GM21360 (cell line): ENCODE data around the gene PIH1D1.
"Not testable (repeated sequence)": the region's sequence is repeated elsewhere in the genome, so short reads cannot be mapped to it uniquely, and the experiment has no call there.

Experiments used
- ATAC-seq: cut with Tn5 transposase; IDR thresholded peaks from one replicate; pipeline ENCODE4 v1.9.1; 2021; ENCODE audit warnings: mild to moderate bottlenecking, moderate library complexity; ENCODE audit not compliant: unreplicated experiment

PIH1D1 gene

DNA sequence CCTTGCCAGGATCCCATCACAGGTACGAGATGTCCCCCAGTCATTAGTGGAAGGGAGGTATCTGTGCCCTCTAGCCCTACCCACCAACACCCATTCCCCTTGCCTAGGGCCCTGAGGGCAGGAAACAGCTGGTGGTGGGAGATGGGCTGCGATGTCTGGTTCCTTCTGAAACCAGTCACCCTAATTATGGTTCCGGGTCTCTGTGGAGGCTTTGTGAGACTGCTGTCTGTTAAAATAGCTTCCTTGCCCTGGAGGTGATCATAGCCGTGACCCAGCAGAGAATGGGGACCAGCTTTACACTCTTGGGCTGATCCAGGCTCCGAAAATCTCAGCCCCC is 6.9 kb upstream of the PIH1D1 start:
- ATAC-seq: no peak

DNA sequence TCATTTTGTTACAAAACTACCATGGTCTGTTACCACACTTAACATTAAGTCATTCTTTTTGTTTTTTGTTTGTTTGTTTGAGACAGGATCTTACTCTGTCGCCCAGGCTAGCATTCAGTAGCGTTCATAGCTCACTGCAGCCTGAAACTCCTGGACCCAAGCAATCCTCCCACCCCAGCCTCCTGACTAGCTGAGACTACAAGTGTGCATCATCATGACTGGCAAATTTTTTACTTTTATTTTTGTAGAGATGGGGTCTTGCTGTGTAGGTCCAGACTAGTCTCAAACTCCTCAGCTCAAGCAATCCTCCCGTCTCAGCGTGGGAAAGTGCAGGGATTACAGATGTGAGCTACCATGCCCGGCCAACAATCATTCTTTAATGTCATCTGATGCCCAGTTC is 4.7 kb upstream of the PIH1D1 start:
- no peak for ATAC-seq

DNA sequence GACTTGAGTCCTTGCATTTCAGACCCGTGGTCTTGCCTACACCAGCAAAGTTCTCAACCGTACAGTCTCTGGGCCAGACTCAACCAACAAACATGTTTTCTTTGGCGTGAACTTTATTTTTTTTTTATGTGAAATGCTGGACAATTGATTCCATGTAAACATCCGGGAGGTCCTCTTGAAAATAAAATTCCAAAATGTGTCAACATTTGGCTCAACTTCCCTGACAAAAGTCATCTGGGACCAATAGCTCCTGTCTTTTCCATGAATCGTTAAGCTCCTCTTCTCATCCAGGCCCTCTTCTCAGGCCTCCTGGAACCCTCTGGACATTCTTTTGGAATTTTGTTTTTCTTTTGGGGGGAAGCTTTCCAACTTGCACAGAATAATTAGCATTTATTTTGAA is 4.2 kb upstream of the PIH1D1 start:
- no peak for ATAC-seq

DNA sequence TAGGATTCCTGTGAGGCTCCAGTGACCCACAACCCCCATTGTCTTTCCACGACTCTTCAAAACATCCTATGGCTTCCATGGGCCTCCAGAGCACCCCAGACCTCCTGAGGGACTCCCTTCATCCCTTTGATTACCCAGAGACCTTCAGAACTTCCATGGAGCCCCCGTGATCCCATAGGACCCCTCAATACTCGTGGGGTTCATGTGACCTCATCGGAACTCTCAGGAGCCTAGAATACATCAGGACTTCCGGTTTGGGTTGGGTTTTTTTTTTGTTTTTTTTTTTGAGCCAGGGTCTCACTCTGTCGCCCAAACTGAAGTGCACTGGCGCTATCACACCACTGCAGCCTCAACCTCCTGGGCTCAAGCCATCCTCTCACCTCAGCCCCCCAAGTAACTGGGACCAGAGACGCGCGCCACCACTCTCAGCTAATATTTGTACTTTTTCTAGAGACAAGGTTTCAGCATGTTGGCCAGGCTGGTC is 2.2 kb upstream of the PIH1D1 start:
- ATAC-seq: no peak

DNA sequence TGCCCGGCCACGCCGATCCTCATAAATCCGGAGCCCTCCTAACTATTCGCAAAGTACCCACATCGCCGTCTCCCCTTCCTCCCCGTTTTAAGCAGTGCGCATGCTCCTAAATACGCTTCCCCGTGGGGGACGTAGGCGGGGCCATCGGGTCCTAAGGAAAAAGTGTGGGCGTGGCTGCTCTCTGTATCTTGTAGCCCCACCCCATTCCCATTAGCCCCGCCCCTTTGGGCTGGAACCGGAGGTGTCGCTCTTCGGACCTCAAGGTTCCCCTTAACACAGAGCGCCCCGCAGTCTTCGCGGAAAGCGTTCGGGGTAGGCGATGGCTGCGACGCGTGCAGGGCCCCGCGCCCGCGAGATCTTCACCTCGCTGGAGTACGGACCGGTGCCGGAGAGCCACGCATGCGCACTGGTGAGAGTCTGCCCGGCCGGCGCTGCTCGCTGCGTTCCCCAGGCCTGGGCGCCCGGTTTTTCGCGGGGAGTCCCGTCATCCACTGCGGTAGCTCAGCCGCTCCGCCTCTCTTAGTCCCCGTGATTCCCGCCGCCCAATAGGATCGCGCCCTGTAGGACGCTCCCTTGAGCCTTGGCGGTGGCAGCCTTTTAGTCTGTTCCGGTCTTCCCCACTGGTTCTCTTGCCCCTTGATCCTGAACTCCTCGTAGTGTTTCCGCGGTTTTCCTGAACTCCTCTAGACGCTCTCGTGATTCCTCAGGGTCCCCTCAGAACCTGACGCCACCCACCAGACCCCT is 1.6 kb upstream of the PIH1D1 start, which contains the start of gene ALDH16A1:
TSS of gene ALDH16A1 (plus strand) at position 213 of the 744 bp plus-strand sequence. CDS start at position 320, 107 bp downstream.
- ATAC-seq: peak; percentile 70

DNA sequence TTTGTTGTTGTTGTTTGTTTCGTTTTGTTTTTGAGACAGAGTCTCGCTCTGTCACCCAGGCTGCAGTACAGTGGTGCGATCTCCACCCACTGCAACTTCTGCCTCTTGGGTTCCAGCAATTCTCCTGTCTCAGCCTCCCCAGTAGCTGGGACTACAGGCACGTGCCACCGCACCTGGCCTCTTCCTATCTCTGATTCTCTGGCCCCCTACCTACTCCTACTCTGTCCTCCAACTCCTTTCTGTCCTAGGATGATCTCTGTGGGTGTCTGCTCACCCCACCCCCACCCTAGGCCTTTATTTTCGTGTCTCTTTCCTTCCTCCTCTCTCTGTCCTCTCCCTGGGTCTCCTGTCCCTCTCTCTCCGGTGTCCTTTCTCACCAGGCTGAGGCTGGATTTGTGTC is 1.2 kb downstream of the PIH1D1 start:
- ATAC-seq: no peak

DNA sequence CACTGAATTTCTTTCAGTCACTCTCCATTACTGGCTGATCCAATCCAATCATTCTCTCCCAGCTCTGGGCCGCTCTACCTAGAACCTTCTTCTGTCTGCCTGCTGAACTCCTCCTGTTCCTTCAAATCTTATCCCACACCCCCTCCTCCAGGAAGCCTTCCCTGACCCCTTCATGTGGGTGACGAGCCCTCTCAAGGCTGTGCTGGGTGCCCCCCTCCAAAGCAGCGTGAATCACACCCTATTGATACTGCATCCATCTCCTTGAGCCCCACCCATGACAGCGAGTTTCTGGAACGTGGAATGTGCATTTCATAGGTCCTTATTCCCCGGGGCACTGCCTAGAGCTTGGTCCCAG is 3.2 kb downstream of the PIH1D1 start:
- no peak for ATAC-seq

DNA sequence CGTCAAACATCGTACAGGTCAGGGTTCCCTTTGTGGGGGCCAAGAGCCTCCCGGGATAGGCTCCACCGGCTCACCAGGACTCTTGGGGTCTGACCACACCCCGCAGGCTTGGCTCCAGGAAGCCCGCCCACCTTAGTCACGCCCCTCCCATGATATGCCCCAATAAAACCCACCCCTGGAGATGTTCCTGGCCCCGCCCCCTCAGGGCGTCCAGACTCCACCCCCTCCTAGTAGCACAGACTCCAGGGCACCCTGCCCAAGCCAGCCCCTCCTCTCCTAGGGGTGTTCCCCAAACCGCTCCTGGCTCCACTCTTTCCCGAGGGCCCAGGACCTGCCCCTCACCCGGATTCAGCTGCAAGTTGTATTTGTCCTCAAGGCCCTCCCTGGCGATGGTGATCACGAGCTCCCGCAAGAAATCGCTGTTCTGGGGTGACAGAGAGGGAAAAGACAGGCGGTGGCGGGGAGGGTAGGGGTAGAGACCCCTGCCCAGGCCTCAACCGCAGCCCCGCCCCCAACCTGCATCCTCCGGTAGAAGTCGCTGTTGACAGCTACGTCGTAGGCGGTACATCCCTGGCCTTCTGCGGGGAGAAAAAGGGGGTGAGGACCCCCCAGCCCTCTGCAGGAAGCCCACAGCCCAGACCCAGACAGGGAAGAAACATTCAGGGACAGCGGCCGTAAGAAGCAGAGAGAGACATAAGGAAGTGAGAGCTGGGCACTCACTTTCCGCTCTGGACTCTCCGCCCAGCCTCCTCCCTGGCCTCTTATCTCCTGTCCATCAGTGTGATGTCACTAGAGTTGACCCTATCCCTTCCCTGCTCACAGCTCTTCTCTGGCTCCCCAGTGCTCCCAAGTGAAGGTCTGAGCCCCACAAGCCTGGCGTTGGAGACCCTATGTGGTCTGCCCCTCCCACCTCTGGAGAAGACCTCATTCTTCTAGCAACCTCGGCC is 3.9 kb downstream of the PIH1D1 start:
- no peak for ATAC-seq

DNA sequence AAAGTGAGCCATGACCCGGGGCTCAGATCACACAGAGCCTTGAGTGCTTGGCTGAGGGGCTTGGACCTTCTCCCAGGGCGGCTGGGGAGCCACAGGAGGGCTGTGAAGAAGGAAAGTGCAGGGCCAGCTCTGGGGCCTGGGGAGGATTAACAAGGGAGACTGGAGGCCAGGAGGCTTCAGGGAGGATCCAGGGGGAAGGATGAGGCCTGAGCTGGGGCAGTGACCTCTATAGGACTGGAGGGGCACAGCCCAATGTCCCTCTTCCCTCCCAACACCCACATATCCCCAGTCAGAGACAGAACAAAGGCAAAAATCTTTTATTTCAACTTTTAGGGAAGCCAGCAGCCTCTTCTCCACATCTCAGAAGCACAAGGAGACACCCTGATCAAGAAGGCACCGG is 5.6 kb downstream of the PIH1D1 start:
- no peak for ATAC-seq

DNA sequence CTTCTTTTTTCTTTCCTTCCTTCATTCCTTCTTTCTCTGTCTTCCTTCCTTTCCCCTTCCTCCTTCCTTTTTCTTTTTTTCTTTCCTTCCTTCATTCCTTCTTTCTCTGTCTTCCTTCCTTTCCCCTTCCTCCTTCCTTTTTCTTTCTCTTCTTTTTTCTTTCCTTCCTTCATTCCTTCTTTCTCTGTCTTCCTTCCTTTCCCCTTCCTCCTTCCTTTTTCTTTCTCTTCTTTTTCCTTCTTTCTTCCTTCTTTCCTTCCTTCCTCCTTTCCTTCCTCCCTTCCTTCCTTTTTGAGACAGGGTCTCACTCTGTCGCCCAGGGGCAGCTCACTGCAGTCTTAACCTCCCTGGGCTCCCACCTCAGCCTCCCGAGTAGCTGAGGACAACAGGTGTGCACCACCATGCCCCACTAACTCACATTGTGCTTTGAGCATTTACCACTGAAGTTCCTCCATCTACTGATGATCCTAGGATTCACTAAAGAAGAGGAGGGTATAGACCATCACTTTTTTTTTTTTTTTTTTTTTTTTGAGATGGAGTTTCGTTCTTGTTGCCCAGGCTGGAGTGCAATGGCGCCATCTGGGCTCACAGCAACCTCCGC is 7.4 kb downstream of the PIH1D1 start:
- ATAC-seq: not testable (repeated sequence)

DNA sequence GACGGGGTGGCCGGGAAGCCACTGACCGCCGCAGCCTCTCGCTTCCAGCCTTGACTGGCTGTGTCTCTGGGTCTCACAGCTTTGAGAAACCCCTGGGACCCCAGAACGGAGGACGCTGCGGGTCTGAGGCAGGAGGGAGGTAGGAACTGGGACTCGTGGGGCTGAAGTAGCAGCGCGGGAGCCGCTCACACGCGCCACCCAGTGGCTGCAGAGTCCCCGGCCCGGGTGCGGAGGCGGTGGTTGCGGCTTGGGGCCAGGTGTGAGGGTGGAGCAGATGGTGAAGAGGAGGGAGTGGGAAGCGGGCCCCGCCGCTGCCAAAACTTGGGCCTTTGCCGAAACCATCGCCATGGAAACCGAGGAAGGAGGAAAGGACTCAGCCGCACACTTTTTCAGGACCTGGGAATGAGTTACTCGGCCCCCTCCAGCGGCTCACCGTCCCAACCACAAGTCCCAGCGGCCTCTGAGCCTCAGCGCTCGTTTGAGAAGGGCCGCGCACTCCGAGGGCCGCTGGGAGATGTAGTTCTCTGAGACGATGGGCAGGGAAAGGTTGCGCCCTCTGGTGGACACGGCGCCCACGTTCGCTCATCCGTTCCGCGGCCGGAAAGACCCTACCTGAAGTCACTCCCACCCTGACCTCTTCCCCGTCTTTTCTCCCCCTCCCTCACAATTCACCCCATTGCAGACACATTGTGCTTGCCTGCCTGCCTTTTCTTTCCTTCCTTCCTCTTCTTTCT is 8.1 kb downstream of the PIH1D1 start:
- ATAC-seq: peak; percentile 69

DNA sequence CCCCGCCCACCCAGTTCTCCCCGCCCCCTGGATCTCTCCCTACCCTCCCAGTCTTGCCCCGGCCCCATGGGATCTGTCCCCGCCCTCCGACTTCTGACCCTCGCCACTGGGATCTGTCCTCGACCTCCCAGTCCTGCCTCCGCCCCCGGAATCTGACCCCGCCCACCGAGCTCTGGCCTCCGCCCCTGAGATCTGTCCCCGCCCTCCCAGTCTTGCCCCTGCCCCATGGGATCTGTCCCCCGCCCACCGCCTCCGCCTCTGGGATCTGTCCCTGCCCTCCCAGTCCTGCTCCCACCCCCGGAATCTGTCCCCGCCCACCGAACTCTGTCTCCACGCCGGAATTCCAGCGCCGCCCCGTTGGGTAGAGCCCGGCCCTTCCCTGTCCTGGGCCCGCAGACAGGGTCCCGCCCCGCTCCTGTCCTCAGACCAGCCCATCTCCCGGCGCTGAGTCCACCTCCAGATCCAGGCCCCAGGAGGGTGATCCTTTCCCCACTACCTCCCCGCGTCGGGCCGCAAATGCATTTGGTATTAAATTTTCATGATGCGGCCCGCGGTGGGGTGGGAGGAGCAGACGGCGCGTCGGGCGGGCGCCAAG is 8.7 kb downstream of the PIH1D1 start:
- peak; percentile 18 for ATAC-seq

DNA sequence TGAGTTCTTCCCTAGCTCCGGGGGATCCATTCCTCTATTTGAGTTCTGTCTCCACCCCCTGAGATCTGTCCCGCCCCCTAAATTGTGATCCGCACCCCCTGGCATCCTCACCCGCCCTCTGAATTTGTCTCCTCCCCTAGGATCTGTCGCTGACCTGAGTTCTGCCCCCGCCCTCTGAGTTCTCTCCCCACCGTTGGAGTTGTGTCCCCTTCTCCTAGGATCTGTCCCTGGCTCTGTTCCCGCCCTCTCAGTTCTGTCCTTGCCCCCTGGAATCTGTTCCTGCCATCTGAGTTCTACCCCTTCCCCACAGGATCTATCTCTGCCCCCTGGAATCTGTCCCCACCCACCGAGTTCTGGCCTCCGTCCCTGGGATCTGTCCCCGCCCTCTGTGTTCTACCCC is 9.3 kb downstream of the PIH1D1 start:
- no peak for ATAC-seq

DNA sequence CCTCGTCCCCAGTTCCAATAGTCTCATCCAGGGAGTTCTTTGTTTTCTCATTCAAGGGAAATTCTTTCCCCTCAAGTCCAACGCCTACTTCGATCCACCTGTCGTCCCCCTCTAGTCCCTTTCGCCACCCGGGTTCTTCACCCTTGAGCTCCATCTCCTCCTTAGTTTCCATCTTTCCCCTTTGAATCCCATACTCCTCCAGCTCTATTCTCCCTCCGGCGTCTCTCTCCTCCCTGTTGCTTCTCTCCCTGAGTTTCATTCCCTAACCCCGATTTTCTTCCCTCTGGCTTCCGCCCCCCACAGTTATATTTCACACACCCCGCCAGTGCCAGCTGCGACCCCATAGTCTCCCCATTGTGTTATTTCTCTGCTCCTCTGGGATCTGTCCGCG is 9.7 kb downstream of the PIH1D1 start:
- no peak for ATAC-seq

DNA sequence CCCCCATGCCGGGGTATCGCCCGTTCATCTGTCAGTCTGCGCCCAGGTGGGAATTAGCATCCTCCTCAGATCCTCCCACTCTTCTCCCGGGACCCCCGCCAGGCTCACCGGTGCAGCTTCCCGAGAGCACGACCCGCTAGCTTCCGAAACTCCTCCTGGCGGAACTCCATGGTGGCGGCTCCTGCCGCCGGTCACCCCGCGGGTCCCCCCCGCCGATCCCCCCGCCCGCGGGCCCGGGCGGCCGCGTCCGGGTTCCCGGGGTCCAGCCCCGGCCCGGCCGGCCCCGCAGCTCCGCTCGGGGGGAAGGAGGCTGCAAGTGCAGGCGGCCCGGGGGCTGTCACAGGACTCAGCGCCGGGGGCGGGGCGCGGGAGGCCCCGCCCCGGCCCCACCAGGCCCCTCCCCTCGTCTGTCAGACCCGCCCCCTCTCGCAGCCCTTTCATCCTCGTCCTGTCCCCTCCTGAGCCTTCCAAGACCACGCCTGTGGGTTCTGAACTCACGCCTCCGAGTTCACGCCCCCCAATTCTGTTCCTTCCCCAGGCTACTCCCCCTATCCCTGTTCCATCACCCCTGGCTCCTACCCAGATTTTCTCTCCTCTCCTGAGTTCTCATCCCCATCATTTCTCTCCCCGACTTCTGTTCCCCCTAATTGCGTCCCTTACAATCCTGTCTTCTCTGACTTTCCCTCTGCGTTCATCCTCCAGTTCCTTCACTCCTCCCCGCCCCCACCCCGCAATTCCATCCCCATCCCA is 10.2 kb downstream of the PIH1D1 start, which contains the start of gene SLC17A7:
TSS of gene SLC17A7 (minus strand) at position 318 of the 750 bp plus-strand sequence. CDS start at position 170, 148 bp downstream.
- ATAC-seq: no peak

DNA sequence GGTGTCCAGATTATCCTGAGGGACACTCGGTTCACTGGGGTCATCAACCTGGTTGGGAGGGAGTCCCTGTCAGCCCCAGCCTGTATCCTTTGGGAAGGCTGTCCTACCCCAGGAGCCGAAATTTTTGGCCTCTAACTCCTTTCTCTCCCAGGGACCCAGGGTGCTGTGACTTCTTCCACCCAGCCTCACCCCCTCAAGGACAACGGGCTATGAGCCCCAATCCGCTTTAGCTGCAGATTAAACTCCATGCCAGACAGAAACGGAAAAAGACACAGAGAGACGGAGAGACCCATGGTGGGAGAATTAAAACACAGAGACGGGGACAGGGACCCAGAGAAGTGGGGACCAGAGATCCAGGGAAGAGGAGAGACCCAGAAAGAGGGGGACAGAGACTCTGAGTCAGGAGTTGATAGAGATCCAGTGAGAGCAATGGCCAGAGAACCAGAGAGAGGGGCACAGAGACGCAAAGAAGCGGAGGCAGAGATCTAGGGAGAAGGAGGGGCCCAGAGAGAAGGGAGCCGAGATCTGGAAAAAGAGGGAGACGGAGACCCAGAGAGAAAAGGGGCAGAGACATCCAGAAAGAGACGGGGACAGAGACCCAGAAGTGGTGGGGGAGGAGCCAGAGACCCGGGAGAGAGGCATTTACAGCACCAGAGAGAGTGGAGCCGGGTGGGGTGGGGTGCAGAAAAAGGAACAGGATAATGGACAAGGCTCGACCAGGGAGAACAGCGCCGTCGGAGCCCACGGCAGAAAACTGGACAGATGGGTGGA is 11.0 kb downstream of the PIH1D1 start:
- no peak for ATAC-seq

DNA sequence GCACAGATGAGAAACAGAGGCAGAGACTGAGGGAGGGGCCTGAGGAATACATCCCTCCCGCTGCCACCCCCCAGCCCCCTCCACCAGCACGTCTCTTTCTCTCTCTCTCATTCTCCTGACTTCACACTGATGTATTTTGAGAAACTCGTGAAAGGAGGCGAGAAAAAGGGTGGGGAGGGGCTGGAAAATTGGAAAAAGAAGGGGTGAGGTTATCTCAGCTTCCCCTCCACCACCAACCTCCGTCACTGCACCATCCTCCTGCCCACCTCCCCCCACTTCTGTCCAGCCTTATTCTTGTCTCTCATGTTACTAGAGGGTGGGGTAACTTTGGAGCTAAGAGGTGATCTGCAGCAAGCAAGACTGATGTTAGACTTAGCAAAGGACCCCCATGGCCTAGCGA is 11.8 kb downstream of the PIH1D1 start:
- ATAC-seq: no peak

DNA sequence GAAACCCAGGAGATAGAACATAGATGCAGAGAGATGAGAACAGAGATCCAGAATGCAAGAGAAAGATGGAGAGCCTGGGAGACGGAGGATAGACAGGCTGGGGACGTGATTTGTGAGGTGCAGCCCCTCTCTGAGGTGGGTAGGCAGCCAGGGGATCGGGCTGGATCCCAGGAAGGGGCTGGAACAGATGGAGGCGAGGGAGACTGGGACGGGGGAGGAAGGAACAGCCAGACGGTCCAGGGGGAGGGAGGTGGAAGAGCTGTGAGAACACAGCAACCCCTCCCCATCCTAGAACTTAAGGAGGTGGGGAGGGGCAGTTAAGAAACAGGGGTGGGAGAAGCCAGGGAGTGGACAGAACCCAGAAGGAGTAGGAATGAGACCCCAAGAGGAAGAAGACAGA is 13.4 kb downstream of the PIH1D1 start:
- no peak for ATAC-seq

DNA sequence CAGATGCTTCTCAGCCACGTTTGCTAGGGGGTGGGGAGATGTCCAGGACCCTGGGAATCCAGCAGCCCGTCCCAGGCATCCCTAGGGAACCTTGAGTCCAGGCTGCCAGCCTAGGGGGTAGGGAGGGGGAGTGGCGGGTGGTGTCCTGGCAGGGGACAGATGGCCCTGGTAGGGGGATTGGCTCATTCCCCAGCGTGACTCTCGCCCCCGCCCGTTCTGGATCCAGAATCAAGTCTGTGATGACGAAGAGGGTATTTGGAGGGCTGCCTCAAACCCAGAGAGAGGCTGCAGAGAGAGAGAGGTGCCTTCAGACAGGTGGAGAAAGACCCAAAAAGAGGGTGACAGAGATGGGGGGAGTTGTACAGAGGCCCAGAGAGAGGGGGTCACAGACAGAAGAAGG is 14.4 kb downstream of the PIH1D1 start:
- ATAC-seq: no peak
